Glomerular visceral epithelial cell (primary cell): ENCODE measurements around the gene ANO6.
"Not testable (repeated sequence)": the region's sequence is repeated elsewhere in the genome, so short reads cannot be mapped to it uniquely, and the experiment has no call there.

Source experiments
- DNase-seq: peaks from one replicate; pipeline ENCODE4 v3.0.0-alpha.2; 2016; ENCODE audit errors: extremely low spot score

The ANO6 gene

GRCh38 chr12:45309836-45310626 lies 94.1 kb downstream of the ANO6 start:
- DNase-seq: no peak

- DNase-seq: no peak
Measured at GRCh38 chr12:45310627-45310968, 94.7 kb downstream of the ANO6 start.

GRCh38 chr12:45312012-45312411 lies 96.1 kb downstream of the ANO6 start:
- DNase-seq: no peak

GRCh38 chr12:45314770-45315169 lies 98.9 kb downstream of the ANO6 start:
- no peak for DNase-seq

GRCh38 chr12:45315462-45315861 lies 99.6 kb downstream of the ANO6 start:
- DNase-seq: no peak

GRCh38 chr12:45317261-45317660 lies 101.4 kb downstream of the ANO6 start:
- DNase-seq: not testable (repeated sequence)

- no peak for DNase-seq
Measured at GRCh38 chr12:45322810-45323209, 106.9 kb downstream of the ANO6 start.

GRCh38 chr12:45324391-45324790 lies 108.5 kb downstream of the ANO6 start:
- no peak for DNase-seq

GRCh38 chr12:45326358-45326975 lies 110.6 kb downstream of the ANO6 start:
- no peak for DNase-seq

- DNase-seq: no peak
Measured at GRCh38 chr12:45327823-45328383, 112.0 kb downstream of the ANO6 start.

GRCh38 chr12:45329238-45329637 lies 113.3 kb downstream of the ANO6 start:
- no peak for DNase-seq

- DNase-seq: no peak
Measured at GRCh38 chr12:45329702-45330101, 113.8 kb downstream of the ANO6 start.

GRCh38 chr12:45331552-45331951 lies 115.7 kb downstream of the ANO6 start:
- no peak for DNase-seq

- no peak for DNase-seq
Measured at GRCh38 chr12:45334396-45334795, 118.5 kb downstream of the ANO6 start.

- peak; percentile 61 for DNase-seq
Measured at GRCh38 chr12:45336331-45336730, 120.4 kb downstream of the ANO6 start.

- DNase-seq: peak; percentile 36
Measured at GRCh38 chr12:45336762-45337596, 121.1 kb downstream of the ANO6 start.

- no peak for DNase-seq
Measured at GRCh38 chr12:45337835-45338234, 121.9 kb downstream of the ANO6 start.

GRCh38 chr12:45338272-45338671 lies 122.4 kb downstream of the ANO6 start:
- DNase-seq: no peak

GRCh38 chr12:45339035-45339434 lies 123.1 kb downstream of the ANO6 start:
- DNase-seq: no peak

- DNase-seq: no peak
Measured at GRCh38 chr12:45342171-45342570, 126.3 kb downstream of the ANO6 start.

GRCh38 chr12:45342848-45343247 lies 127.0 kb downstream of the ANO6 start:
- no peak for DNase-seq
